HG02870 (cell line): Measurements from ENCODE around the gene GALNT18.

ENCODE experiments used
- ATAC-seq: cut with Tn5 transposase; IDR thresholded peaks from one replicate; pipeline ENCODE4 v1.9.1; 2021; ENCODE audit warnings: mild to moderate bottlenecking, moderate library complexity; ENCODE audit not compliant: unreplicated experiment

The GALNT18 gene

GRCh38 chr11:11534981-11535380 is 86.8 kb downstream of the GALNT18 start:
- ATAC-seq, result no peak

- no peak for ATAC-seq
Observed at GRCh38 chr11:11533751-11534150, 88.1 kb downstream of the GALNT18 start.

GRCh38 chr11:11533057-11533456 is 88.7 kb downstream of the GALNT18 start:
- no peak for ATAC-seq

GRCh38 chr11:11532574-11532973 is 89.2 kb downstream of the GALNT18 start:
- ATAC-seq, result no peak

GRCh38 chr11:11531131-11531908 is 90.5 kb downstream of the GALNT18 start:
- ATAC-seq, result no peak

GRCh38 chr11:11528986-11529385 is 92.8 kb downstream of the GALNT18 start:
- no peak for ATAC-seq

GRCh38 chr11:11525283-11525682 is 96.5 kb downstream of the GALNT18 start:
- no peak for ATAC-seq

GRCh38 chr11:11524436-11525061 is 97.3 kb downstream of the GALNT18 start:
- ATAC-seq, result no peak

- ATAC-seq, result no peak
Observed at GRCh38 chr11:11522591-11522990, 99.2 kb downstream of the GALNT18 start.

GRCh38 chr11:11521306-11522002 is 100.4 kb downstream of the GALNT18 start:
- no peak for ATAC-seq

- ATAC-seq, result no peak
Observed at GRCh38 chr11:11520231-11521015, 101.4 kb downstream of the GALNT18 start.

- no peak for ATAC-seq
Observed at GRCh38 chr11:11519184-11519583, 102.6 kb downstream of the GALNT18 start.

- no peak for ATAC-seq
Observed at GRCh38 chr11:11514246-11514645, 107.6 kb downstream of the GALNT18 start.

- no peak for ATAC-seq
Observed at GRCh38 chr11:11513422-11513821, 108.4 kb downstream of the GALNT18 start.

- no peak for ATAC-seq
Observed at GRCh38 chr11:11512929-11513328, 108.9 kb downstream of the GALNT18 start.

- ATAC-seq, result no peak
Observed at GRCh38 chr11:11512502-11512901, 109.3 kb downstream of the GALNT18 start.

GRCh38 chr11:11512090-11512489 is 109.7 kb downstream of the GALNT18 start:
- ATAC-seq, result no peak

GRCh38 chr11:11510939-11511338 is 110.9 kb downstream of the GALNT18 start:
- no peak for ATAC-seq

- no peak for ATAC-seq
Observed at GRCh38 chr11:11505692-11506091, 116.1 kb downstream of the GALNT18 start.

- ATAC-seq, result no peak
Observed at GRCh38 chr11:11505190-11505589, 116.6 kb downstream of the GALNT18 start.

GRCh38 chr11:11504071-11504470 is 117.7 kb downstream of the GALNT18 start:
- ATAC-seq, result no peak
